Esophagus muscularis mucosa (tissue), 4 donors: ENCODE results near the gene TNS1. TPM values are rescaled to one million over a fixed set of nuclear protein-coding genes. Genes with fewer than 3 reads are reported as not detected.

ENCODE experiments used
- DNase-seq: peaks from one replicate; pipeline ENCODE4 v3.0.0-alpha.2; 2017; ENCODE audit errors: extremely low spot score
- H3K27ac ChIP-seq, 4 donors: fragments of 200-600 bp; sonication (generic); replicated peaks in 1 of 4; 1 replicate in 3 of 4; 2 replicates in 1 of 4; pipeline ENCODE4 v1.5.1; 2016 to 2019; ENCODE audit warnings: mild to moderate bottlenecking in 1 of 4
- H3K27me3 ChIP-seq, 4 donors: fragments of 200-600 bp; sonication (generic); one replicate each; pipeline versions ENCODE4 v1.5.1 to v1.6.0; 2016 to 2019
- H3K36me3 ChIP-seq, 4 donors: fragments of 200-600 bp; sonication (generic); one replicate each; pipeline ENCODE4 v1.5.1; 2016 to 2019
- H3K4me1 ChIP-seq, 4 donors: fragments of 200-600 bp; sonication (generic); one replicate each; pipeline ENCODE4 v1.5.1; 2016 to 2019
- H3K4me3 ChIP-seq, 4 donors: fragments of 200-600 bp; sonication (generic); 1 replicate in 2 of 4; 2 replicates in 2 of 4; pipeline ENCODE4 v1.5.1; 2016 to 2019; ENCODE audit warnings: mild to moderate bottlenecking in 4 of 4, moderate library complexity in 1 of 4
- H3K9me3 ChIP-seq, 4 donors: fragments of 200-600 bp; sonication (generic); 1 replicate in 3 of 4; 2 replicates in 1 of 4; pipeline ENCODE4 v1.5.1; 2016 to 2019
- EP300 ChIP-seq: sonication (generic); formaldehyde crosslinking; IDR thresholded peaks from one replicate; pipeline ENCODE4 v1.6.1; 2017; ENCODE audit warnings: antibody characterized with exemption
- POLR2A ChIP-seq: fragments of 450-650 bp; IDR thresholded peaks from one replicate; pipeline ENCODE4 v1.6.1; 2017; ENCODE audit warnings: antibody characterized with exemption, moderate library complexity, mild to moderate bottlenecking, low read depth
- POLR2AphosphoS5 ChIP-seq, 2 donors: sonication (generic); formaldehyde crosslinking; IDR thresholded peaks; one replicate each; pipeline ENCODE4 v1.6.1; 2017; ENCODE audit warnings: antibody characterized with exemption in 2 of 2
- WGBS: methylation state at CpG from one replicate; pipeline ENCODE4 v1.1.5; 2018; 5-methylcytosine and 5-hydroxymethylcytosine counted together
- intact Hi-C: fragments of 100-400 bp; cut with DNase I; formaldehyde crosslinking; loops from one replicate; pipeline ENCODE4 v1.15.1; 2023
- total RNA-seq, 4 donors: library from RNA; depleted of rRNA; stranded (reverse); fragments of >200 nt; gene quantifications; one replicate each; pipeline versions ENCODE4 v1.1.0 to v1.2.1, GENCODE V29; 2016
- TF ChIP-seq, protein P1 (sequence below), 3 experiments: fragments of 200-600 bp in 2 of 3; fragments of 450-650 bp in 1 of 3; sonication (generic) in 2 of 3; IDR thresholded peaks; one replicate each; pipeline ENCODE4 v1.5.1; 2017 to 2019; ENCODE audit warnings: antibody characterized with exemption in 3 of 3, mild to moderate bottlenecking in 2 of 3, moderate library complexity in 1 of 3

The TNS1 gene
- total RNA-seq, 4 donors from 2014 or later: 1,001 to 2,170 (median 1,411) TPM

DNA sequence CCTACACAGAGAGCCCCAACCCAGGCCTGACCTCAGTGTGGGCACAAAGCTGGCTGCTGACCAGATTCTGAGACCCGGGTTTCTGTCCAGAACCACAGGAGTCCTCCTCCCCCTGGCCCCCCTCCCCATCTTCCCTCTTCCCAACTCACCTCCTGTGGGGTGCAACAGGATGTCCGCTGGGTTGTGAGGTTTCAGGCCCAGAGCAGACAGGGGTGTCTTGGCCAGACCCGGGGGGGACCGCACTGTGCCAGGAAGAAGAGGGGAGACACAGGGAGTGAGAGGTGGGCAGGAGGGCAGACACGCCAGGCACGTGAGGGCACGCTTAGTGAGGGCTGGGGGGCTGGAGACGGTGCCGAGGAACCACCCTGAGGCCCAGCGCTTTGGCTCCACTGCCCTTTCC is 171.5 kb downstream of the TNS1 start:
- Histone ChIP-seq H3K27ac (peak overlapping the region; percentile 83 to 90 (median 88)), H3K4me3 (no peak overlapping the region), H3K27me3 (no peaks in the 10 kb centered on the region), H3K9me3 (no peaks in the 10 kb centered on the region), H3K36me3 (peaks cover 57 to 98% (median 88%) of the 10 kb centered on the region in 4 donors), H3K4me1 (peaks cover 86 to 100% (median 100%) of the 10 kb centered on the region in 4 donors)
- WGBS: 65% methylated on average over 7 of the region's 10 CpGs
- TF ChIP-seq POLR2A (no peak), EP300 (no peak), POLR2AphosphoS5 (IDR thresholded peaks at IDR 0.05) (no peak)
- TF ChIP-seq, protein P1, sequence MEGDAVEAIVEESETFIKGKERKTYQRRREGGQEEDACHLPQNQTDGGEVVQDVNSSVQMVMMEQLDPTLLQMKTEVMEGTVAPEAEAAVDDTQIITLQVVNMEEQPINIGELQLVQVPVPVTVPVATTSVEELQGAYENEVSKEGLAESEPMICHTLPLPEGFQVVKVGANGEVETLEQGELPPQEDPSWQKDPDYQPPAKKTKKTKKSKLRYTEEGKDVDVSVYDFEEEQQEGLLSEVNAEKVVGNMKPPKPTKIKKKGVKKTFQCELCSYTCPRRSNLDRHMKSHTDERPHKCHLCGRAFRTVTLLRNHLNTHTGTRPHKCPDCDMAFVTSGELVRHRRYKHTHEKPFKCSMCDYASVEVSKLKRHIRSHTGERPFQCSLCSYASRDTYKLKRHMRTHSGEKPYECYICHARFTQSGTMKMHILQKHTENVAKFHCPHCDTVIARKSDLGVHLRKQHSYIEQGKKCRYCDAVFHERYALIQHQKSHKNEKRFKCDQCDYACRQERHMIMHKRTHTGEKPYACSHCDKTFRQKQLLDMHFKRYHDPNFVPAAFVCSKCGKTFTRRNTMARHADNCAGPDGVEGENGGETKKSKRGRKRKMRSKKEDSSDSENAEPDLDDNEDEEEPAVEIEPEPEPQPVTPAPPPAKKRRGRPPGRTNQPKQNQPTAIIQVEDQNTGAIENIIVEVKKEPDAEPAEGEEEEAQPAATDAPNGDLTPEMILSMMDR (IDR thresholded peaks at IDR 0.05): no peak
- no peak for DNase-seq
- intact Hi-C loops: no loop called here

DNA sequence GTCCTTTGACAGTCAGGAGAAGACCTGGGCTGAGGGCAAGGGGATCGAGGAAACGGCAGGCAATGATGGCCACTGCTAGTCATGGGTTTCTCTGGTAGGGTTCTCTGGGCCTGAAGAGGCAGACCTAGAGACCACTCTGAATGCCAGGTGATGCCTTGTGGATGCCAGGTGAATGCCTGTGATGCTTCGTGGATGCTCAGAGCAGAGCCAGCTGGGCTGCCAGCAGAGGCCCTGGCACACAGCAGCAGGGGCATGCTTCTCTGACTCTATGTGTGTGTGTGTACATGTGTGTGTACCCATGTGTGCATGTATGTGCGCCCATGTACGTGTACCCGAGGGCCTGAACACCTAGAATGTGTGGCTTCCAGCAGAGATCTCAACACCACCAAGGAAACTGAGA is 172.0 kb downstream of the TNS1 start:
- intact Hi-C loops: no loop called here
- WGBS: 56% methylated on average over 5 of the region's 6 CpGs
- Histone ChIP-seq H3K4me1 (peaks cover 86 to 100% (median 100%) of the 10 kb centered on the region in 4 donors), H3K4me3 (no peak overlapping the region), H3K36me3 (peaks cover 59 to 99% (median 83%) of the 10 kb centered on the region in 4 donors), H3K27me3 (no peaks in the 10 kb centered on the region), H3K9me3 (no peaks in the 10 kb centered on the region), H3K27ac (peak overlapping the region; percentile 83 to 90 (median 88))
- no peak for DNase-seq
- TF ChIP-seq, protein P1 (IDR thresholded peaks at IDR 0.05): no peak
- peak in 1 of 2 donors; percentile 50 for TF ChIP-seq POLR2AphosphoS5 (IDR thresholded peaks at IDR 0.05)
- TF ChIP-seq EP300: no peak
- TF ChIP-seq POLR2A: no peak

DNA sequence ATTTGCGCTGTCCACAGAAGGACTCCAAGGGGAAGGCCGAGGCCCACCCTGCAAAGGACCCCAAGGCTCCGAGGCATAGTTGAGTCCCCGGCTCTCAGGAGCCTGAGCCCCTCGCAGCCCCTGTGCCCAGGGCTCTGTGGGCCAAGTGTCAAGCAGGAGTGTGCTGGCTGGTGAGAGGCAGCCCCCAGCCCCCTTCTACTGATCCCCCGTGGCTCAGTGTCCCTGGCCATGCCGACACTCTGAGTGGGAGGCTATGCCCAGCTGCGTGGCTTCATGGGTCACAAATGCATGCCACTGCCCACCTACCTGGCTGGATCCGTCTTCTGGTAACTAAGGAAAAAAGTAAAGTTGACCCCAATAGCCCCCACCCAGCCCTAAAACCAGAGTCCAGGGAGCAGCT is 172.7 kb downstream of the TNS1 start:
- intact Hi-C loops: no loop called here
- TF ChIP-seq POLR2AphosphoS5 (IDR thresholded peaks at IDR 0.05): no peak
- TF ChIP-seq EP300: no peak
- TF ChIP-seq, protein P1 (IDR thresholded peaks at IDR 0.05): no peak
- TF ChIP-seq POLR2A: no peak
- Histone ChIP-seq H3K27me3 (no peaks in the 10 kb centered on the region), H3K36me3 (peaks cover 66 to 99% (median 83%) of the 10 kb centered on the region in 4 donors), H3K9me3 (no peaks in the 10 kb centered on the region), H3K4me1 (peaks cover 86 to 100% (median 100%) of the 10 kb centered on the region in 4 donors), H3K27ac (peak overlapping the region; percentile 83 to 90 (median 88)), H3K4me3 (no peak overlapping the region)
- no peak for DNase-seq
- WGBS: 66% methylated on average over 7 of the region's 9 CpGs

DNA sequence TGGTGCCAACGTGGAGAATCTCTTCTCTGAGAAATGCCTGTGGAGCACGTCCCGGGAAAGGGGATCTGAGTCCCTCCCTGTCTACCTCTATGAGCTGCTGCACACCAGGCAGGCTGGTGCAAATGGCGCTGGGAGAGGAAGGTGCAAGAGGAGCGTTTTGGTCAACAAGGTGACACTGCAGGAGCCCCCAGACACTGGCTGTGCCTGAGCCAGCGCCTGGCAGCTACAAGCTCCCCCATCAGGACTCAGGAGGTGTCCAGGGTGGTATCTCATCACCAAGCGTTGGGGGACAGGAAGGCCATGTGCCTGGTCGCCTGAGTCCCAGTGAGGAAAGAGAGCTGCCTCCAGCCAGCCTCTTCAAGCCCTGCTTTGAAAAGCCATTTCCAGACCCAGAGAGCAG is 173.4 kb downstream of the TNS1 start:
- TF ChIP-seq, protein P1 (IDR thresholded peaks at IDR 0.05): no peak
- TF ChIP-seq POLR2A (no peak), POLR2AphosphoS5 (IDR thresholded peaks at IDR 0.05) (no peak), EP300 (no peak)
- Histone ChIP-seq H3K36me3 (peaks cover 61 to 99% (median 83%) of the 10 kb centered on the region in 4 donors), H3K27me3 (no peaks in the 10 kb centered on the region), H3K9me3 (no peaks in the 10 kb centered on the region), H3K27ac (peak overlapping the region; percentile 83 to 90 (median 88)), H3K4me3 (no peak overlapping the region), H3K4me1 (peaks cover 86 to 100% (median 100%) of the 10 kb centered on the region in 4 donors)
- 52% methylated on average over 7 of the region's 8 CpGs for WGBS
- no peak for DNase-seq
- intact Hi-C loops: no loop called here

DNA sequence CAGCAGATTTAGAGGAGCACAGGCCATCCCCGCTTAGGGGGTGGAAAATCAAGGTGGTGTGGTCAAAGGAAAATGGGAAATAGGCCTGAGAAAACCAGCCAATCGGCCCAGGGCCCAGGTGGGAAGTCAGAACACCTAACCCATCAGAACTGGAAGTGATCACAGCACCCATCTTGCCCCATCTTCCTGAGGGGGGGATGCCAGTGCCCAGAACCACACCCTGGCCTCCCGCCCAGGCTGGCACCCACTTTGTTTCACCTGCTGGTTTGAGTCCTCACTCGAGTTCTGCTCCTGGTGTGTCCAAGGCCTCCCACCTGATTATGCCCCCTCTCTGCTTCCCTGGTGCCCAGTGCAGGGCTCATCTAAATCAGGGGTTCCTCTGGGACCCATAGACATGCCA is 174.5 kb downstream of the TNS1 start:
- TF ChIP-seq, protein P1 (IDR thresholded peaks at IDR 0.05): no peak
- TF ChIP-seq POLR2AphosphoS5 (IDR thresholded peaks at IDR 0.05): peak in 1 of 2 donors; percentile 32
- 66% methylated on average over 4 of the region's 4 CpGs for WGBS
- intact Hi-C loops: no loop called here

More for the DNA sequence above, 174.5 kb downstream of the TNS1 start:
- Histone ChIP-seq H3K36me3 (peaks cover 57 to 98% (median 84%) of the 10 kb centered on the region in 4 donors), H3K9me3 (no peaks in the 10 kb centered on the region), H3K27me3 (no peaks in the 10 kb centered on the region), H3K4me3 (no peak overlapping the region), H3K4me1 (peaks cover 86 to 100% (median 100%) of the 10 kb centered on the region in 4 donors), H3K27ac (peak overlapping the region; percentile 83 to 90 (median 88))
- DNase-seq: no peak
